Type B pancreatic cell (in vitro differentiated cells): ENCODE results near the gene NFIX. TPM values are rescaled to one million over a fixed set of nuclear protein-coding genes. Genes with fewer than 3 reads are reported as not detected.
A peak's percentile ranks its signal among the peaks of the same experiment; 100 is the strongest.

Experiments
- DNase-seq: peaks from one replicate; pipeline ENCODE4 v3.0.0; 2021; ENCODE audit warnings: mixed read lengths; ENCODE audit not compliant: unreplicated experiment; ENCODE audit errors: extremely low spot score
- H3K27ac Mint-ChIP-seq: 2 replicates; pipeline ENCODE4 v1.8.0; 2021; ENCODE audit warnings: mild to moderate bottlenecking, mixed read lengths
- H3K27me3 Mint-ChIP-seq: 2 replicates; pipeline ENCODE4 v1.8.0; 2021; ENCODE audit warnings: mixed read lengths
- H3K36me3 Mint-ChIP-seq: 2 replicates; pipeline ENCODE4 v1.8.0; 2021; ENCODE audit warnings: mixed read lengths
- H3K4me1 Mint-ChIP-seq: one replicate; pipeline ENCODE4 v1.8.0; 2021; ENCODE audit warnings: mixed read lengths; ENCODE audit not compliant: unreplicated experiment
- H3K4me3 Mint-ChIP-seq: 2 replicates; pipeline ENCODE4 v1.8.0; 2021; ENCODE audit warnings: mild to moderate bottlenecking, mixed read lengths
- H3K9me3 Mint-ChIP-seq: 2 replicates; pipeline ENCODE4 v1.8.0; 2021; ENCODE audit warnings: mixed read lengths
- CTCF ChIP-seq: fragments of 200-600 bp; sonication (generic); conservative IDR thresholded peaks from 2 replicates; pipeline ENCODE4 v1.5.0; 2021; ENCODE audit warnings: antibody characterized with exemption, mild to moderate bottlenecking
- total RNA-seq: library from RNA; stranded (reverse); gene quantifications from 2 replicates; pipeline ENCODE4 v1.2.1, GENCODE V29; 2021; ENCODE audit warnings: low replicate concordance

The NFIX gene
- total RNA-seq, 1 donor from 2014 or later = 12.4 TPM

- no peak for TF ChIP-seq CTCF
- no peaks in the 10 kb centered on the region for H3K9me3 Mint-ChIP-seq
- H3K27ac Mint-ChIP-seq = no peak overlapping the region
- no peak for DNase-seq
- H3K36me3 Mint-ChIP-seq = no peaks in the 10 kb centered on the region
- H3K27me3 Mint-ChIP-seq = peaks cover 38% of the 10 kb centered on the region
- H3K4me1 Mint-ChIP-seq = peaks cover 11% of the 10 kb centered on the region
- no peak overlapping the region for H3K4me3 Mint-ChIP-seq
Observed at GRCh38 chr19:12984143-12984627, 11.1 kb upstream of the NFIX start.

- Mint-ChIP-seq H3K4me3 (no peak overlapping the region), H3K9me3 (no peaks in the 10 kb centered on the region), H3K27me3 (peaks cover 38% of the 10 kb centered on the region), H3K36me3 (no peaks in the 10 kb centered on the region), H3K4me1 (peaks cover 11% of the 10 kb centered on the region), H3K27ac (no peak overlapping the region)
- DNase-seq = no peak
- no peak for TF ChIP-seq CTCF
Observed at GRCh38 chr19:12984683-12985048, 10.6 kb upstream of the NFIX start.

GRCh38 chr19:12985049-12985776, 10.1 kb upstream of the NFIX start:
- Mint-ChIP-seq H3K9me3 (no peaks in the 10 kb centered on the region), H3K4me1 (peaks cover 11% of the 10 kb centered on the region), H3K27ac (peak overlapping the region; percentile 50), H3K4me3 (peak overlapping the region; percentile 52), H3K27me3 (peaks cover 36% of the 10 kb centered on the region), H3K36me3 (no peaks in the 10 kb centered on the region)
- no peak for DNase-seq
- TF ChIP-seq CTCF = no peak

- no peak overlapping the region for H3K27ac Mint-ChIP-seq
- H3K36me3 Mint-ChIP-seq = no peaks in the 10 kb centered on the region
- H3K4me1 Mint-ChIP-seq = peaks cover 16% of the 10 kb centered on the region
- TF ChIP-seq CTCF = no peak
- H3K27me3 Mint-ChIP-seq = peaks cover 45% of the 10 kb centered on the region
- no peak overlapping the region for H3K4me3 Mint-ChIP-seq
- no peak for DNase-seq
- H3K9me3 Mint-ChIP-seq = no peaks in the 10 kb centered on the region
Observed at GRCh38 chr19:12986726-12987125, 8.5 kb upstream of the NFIX start.

- TF ChIP-seq CTCF = no peak
- Mint-ChIP-seq H3K4me3 (no peak overlapping the region), H3K27me3 (peaks cover 47% of the 10 kb centered on the region), H3K4me1 (peaks cover 16% of the 10 kb centered on the region), H3K36me3 (no peaks in the 10 kb centered on the region), H3K27ac (no peak overlapping the region), H3K9me3 (no peaks in the 10 kb centered on the region)
- DNase-seq = no peak
Observed at GRCh38 chr19:12987190-12987589, 8.1 kb upstream of the NFIX start.
